ENCODE measurements around the gene GAK.

The GAK gene

GRCh38 chr4:964346-965025 is 32.4 kb upstream of the GAK start:
- no peak for DNase-seq

DNA sequence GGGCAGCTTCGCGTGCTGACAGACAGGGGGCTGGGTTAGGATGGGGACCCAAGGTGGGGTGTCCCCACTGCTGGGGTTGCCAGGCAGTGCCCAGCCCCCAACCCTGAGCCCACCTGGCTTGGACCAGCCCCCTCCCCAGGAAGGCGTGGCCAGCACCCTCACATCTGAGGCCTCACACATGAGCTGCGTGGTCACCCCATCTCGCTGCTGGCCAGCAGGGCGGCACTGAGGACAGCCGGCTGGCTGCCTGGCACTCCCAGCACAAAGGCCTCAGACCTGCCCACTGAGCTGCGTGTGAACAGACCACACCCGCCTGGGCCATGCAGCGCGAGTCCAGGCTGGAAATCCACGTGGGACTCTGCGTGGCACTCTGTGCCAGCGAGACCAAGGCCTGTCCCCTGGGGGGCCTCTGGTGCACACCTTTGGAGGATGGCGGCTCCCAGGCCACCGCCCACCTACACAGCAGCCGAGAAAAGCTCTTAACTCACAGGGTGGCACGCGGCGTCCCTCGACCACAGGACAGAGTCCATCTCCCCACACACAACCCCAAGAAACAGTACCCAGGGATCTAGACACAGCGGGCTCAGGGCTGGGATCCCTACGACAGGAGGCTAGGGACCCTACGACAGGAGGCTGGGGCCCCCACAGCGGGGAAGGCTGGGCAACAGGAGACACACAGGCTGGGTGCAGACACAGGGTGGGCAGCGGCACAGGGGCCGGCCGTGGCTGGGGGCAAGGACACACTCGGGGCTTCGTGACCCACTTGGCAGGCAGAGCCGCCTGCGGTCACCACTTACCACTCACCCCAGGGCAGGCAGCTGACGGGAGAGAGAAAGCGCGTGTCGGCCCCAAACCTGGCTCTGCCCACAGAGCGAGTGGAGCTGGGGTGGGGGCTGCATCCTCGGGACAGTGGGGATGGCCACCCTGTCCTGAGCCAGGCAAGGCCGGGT is 31.4 kb upstream of the GAK start:
- DNase-seq = no peak

DNA sequence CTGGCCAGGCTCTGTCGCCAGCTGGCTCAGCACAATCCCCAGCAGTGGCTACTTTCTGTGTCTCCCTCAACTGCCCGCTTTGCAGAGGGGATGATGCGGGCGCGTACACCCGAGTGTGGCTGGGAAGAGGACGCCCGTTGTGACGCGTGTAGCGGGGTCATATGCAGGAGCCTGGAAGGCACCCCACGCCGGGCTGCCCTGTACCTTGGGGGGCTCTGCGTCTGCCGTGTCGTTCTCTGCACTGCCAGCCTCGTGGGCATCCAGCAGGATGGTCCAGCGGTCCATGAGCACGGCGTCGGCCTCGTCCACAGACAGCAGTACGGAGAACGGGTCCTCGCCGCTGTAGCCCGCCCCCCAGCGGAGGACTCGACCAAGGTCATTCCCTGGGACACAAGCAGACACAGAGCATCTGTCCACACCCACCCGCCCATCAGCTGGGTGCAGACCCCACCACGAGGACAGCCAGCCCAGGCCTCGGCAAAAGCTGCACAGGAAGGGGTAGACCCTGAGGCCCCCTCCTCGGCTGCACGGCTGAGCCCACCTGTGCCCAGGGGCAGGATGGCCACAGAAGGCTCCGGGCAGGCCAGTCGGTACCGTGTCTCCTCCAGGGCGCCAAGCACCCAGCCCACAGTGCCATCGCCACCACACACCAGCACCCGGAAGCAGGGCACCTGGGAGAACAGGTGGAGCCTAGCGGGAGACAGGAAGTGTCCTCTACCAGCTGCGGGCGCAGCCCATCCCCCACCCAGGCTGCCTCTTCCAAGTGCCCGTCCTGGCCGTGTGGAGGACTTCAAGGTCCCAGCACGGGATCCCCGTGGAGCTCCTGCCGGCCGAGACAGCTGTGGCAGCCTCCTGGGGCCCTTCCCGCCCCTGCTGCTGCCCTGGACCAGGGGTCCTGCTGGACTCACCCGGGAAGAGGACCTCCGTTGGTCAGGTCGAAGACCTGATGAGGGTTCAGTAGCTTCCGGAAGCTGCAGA is 30.4 kb upstream of the GAK start:
- no peak for DNase-seq

GRCh38 chr4:961351-962230 is 29.5 kb upstream of the GAK start:
- DNase-seq = no peak

GRCh38 chr4:960636-961350 is 28.7 kb upstream of the GAK start:
- DNase-seq = no peak

DNA sequence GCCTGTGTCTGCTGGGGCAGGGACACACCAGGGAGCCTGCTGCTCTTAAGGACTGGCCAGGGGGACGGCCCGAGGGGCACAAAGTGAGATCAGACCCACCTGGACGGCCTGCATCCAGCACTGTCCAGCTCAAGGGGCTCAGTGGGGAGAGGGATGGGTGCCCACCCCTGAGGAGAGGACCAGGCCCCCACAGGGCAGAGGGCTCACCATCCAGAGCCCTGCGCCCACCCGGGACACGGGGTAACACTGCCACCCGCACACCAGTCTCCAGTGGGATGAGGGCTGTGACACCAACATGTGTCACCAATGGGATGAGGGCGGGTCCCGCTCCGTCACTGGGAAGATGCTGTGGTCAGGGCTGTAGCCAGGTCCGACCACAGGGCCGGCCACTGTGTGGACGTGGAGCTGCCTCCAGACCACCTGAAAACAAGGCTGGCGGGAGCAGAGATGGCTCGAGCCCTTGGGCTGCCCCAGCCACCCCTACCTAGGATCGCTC is 28.1 kb upstream of the GAK start:
- no peak for DNase-seq

- no peak for DNase-seq
Measured at GRCh38 chr4:959338-960139, 27.4 kb upstream of the GAK start.

DNA sequence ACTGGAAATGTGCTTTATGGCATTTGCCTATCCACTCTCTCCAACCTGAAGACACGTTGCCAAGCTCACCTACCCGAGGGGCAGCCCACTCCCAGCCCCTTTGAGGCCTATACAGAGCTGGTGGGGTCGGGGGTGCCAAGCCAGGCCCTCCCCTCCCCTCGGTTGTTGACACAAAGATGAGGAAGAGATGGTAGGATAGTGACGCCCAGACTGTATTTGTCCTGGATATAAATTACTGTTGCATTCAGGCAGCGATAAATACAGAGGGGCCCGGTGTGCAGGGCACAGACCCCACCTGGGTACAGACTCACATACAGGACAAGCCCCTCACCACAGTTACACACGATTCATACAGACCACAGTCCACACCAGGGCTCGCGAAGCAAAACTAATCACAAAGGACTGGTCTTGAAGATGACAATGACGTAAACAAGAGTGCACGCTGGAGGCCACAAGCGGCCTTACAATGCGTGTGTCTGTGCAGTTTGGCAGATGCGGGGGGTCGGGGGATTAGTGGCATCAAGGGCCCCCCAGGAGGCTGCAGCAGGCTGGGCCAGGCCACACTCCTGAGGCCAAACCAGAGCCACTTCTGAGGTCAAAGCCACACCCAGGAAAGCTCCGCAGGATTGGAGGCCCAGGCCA is 26.7 kb upstream of the GAK start:
- no peak for DNase-seq

DNA sequence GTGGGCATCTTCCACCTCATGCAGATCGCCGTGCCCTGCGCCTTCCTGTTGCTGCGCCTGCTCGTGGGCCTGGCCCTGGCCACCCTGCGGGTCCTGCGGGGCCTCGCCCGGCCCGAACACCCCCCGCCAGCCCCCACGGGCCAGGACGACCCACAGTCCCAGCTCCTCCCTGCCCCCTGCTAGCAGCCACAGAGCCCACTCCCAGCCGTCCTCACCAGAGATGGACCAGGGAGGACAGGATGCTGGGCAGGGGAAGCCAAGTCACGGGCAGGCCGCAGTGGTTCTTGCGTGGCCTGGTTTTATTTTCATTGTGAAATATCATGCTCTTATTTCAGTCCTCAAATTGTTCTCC is 26.2 kb upstream of the GAK start:
- DNase-seq = no peak

GRCh38 chr4:957581-958313 is 25.6 kb upstream of the GAK start:
- DNase-seq = no peak

DNA sequence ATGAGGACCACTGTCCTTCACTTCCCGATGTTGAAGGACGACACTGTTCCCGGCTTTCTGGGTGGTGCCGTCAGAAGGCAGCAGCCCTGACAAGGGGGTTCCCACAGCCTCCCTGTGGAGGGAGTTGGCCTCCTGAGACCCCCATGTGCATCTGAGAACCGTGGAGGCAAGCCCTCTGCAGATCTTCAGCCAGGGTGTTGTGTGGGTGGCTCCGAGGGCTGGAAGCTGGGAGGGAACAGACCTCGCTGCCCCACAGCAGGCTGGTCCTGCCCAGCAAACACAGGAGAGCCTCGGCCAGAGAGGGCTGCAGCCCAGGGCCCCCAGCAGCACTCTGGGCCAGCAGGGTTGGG is 25.1 kb upstream of the GAK start:
- no peak for DNase-seq

DNA sequence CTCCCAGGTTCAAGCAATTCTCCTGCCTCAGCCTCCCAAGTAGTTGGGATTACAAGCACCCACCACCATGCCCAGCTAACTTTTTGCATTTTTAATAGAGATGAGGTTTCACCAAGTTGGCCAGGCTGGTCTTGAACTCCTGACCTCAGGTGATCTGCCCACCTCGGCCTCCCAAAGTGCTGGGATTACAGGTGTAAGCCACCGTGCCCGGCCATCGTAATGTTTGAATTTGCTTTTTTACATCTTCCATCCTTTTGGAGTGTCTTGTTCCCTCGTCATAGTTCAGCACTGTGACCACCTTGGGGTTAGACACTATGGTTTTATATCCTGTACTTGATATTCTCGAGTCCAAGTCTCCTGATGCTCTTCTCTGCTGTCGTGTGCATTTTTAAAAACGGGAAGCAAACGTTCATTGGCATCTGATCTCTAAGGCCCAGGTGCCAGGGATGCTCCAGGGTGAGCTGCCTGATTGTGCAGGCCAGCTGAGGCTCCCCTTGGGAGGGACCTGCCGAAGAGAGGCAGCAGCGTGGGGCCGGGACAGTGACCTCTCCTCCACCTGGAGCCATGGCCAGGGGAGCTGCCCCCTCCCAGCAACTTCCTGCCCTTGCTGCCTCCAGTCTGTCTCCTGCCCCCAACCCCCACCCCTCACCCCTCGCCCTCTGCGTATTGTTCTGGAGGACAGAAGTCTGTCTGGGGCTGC is 24.6 kb upstream of the GAK start:
- no peak for DNase-seq

DNA sequence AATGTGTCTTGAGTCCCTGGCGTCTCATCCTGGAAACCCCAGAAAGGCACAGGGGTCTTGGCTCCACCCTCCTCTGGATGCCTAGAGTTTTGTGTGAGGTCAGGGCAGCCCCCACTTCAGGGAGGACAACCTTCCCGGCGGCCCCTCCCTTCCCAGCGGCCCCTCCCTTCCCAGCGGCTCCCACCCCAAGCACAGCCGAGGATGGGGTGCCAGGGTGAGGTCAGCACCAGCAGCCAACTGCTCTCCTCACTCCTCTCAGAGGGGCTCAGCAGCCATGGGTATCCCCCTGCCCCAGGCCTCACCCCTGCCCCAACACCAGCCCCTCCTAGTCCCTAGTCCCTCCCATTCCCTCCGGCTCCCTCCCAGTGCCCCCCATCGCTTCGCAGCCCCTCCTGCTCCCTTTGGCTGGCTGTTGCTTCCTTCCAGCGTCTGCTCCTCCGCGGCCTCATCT is 23.8 kb upstream of the GAK start:
- DNase-seq = no peak

DNA sequence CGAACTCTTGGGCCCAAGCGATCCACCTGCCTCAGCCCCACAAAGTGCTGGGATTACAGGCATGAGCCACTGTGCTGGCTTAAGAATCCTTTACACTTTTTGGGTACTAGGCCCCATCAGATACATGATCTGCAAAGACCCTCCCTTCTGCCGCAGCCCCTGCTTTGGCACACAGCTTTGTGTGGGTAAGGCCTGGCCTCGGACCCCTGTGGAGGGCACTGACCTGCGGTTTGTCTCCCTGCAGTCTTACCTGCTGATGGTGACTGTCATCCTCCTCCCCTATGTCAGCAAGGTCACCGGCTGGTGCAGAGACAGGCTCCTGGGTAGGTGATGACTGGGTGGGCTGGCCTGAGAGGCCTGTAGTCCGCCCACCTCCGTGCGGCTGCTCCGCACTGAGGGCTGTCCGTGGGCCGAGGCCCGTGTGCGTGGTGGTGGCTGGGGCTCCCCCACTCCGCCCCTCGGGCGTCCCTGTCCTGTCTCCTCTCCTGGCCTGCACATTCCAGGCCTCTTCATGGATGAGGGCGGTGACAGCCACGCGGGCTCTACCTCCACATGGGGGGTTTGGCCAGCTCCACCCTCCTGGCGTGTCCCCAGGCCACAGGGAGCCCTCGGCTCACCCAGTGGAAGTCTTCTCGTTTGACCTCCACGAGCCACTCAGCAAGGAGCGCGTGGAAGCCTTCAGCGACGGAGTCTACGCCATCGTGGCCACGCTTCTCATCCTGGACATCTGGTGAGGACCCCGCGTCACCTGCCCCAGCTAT is 23.2 kb upstream of the GAK start:
- no peak for DNase-seq

GRCh38 chr4:954211-955020 is 22.3 kb upstream of the GAK start:
- DNase-seq = no peak

- no peak for DNase-seq
Measured at GRCh38 chr4:953574-953915, 21.4 kb upstream of the GAK start.
